HT1080 (cell line): Measurements from ENCODE around the gene FTO. TPM values are rescaled to one million over a fixed set of nuclear protein-coding genes. Genes with fewer than 3 reads are reported as not detected.
"Not testable (repeated sequence)": the region's sequence is repeated elsewhere in the genome, so short reads cannot be mapped to it uniquely, and the experiment has no call there.

Source experiments
- DNase-seq: peaks from one replicate; pipeline ENCODE4 v3.0.0-alpha.2; 2015; ENCODE audit warnings: low read depth
- total RNA-seq: library from RNA; depleted of rRNA; stranded (reverse); fragments of >200 nt; shearing (Covaris generic); gene quantifications from 2 replicates; pipeline ENCODE4 v1.2.3, GENCODE V29; 2014

Gene FTO
- total RNA-seq, 1 experiment from 2014 or later = 46.7 TPM

DNA sequence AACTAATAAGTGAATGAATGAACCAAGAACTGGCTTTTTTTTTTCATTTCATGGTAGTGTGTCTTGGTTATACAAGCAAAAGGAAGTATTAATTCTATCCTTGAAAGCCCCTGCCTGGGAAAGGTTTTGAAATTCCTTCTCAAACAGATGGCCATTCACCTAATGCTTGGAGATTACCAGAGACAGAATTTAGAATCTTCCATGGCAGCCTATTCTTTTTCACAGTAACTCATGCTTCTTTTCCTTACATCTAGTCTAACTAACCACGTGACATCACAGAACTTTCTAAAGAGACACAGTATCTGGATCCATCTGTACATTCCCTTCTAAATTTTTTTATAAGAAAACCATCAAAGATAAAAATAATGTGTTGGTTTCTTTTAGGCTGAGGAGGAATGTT lies 151.6 kb downstream of the FTO start:
- DNase-seq = no peak

DNA sequence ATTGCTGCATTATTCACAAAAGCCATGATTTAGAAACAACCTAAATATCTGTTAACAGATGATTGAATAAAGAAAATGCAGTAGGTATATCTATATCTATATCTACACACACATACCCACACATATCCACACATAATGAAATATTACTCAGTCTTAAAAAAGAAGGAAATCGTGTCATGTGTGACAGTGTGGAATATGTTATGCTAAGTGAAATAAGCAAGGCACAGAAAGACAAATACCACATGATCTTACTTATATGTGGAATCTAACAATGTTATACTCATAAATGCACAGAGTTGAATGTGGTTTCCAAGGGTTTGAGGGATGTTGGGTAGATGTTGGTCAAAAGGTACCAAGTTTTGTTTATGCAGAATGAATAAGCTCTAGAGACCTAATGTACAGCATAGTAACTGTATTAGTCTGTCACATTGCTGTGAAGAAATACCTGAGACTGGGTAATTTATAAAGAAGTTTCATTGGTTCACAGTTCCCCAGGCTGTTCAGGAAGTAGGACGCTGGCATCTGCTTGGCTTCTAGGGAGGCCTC lies 156.1 kb downstream of the FTO start:
- DNase-seq = no peak

DNA sequence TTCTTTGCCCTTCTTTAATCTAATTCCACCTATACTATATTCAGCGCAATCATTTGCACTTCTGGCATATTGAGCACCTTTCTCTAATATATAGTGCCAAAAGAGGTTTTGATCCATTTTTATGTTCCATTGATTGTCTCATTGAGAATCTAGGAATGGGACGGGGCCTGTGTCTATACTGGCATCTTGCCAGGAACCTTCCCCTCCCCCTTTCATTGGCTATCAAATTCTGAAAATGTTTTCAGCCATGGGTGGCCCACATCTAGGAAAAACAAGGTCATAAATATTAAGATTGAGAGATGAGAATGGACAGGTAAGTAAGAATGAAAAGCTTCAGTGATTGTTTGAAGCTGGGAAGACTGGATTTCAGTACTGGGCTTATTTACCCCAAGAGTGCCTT lies 159.9 kb downstream of the FTO start:
- no peak for DNase-seq

DNA sequence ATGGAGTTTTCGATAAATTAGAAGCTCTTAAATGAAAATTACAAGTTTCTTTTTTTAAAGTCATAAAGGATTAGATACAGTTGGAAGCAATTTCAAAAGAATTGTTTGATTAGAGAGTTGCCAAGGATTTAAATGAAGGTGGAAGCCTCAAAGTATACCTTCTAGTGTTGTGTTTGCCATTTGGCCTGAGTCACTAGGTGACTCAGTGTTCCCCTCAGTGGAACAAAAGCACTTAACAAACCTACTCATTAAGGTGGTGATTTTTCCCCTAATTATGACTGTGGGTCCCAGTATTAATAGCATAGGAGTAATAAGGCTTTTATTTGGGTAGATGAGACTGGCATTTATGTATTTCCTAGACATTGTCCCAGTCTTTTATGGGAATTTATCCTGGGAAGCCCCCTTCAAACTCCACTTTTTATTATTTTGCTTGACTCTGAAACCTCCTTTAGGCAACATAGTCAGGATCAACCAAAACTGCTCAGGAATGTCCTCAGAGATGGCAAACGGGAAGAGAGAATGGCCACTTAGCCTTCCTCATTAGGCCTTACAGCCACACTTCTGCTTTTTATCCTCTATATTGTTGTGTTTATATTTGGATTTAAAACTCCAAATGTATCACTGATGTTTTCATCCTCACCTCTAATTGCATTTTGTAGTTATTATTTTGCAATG lies 161.0 kb downstream of the FTO start:
- peak; percentile 69 for DNase-seq

DNA sequence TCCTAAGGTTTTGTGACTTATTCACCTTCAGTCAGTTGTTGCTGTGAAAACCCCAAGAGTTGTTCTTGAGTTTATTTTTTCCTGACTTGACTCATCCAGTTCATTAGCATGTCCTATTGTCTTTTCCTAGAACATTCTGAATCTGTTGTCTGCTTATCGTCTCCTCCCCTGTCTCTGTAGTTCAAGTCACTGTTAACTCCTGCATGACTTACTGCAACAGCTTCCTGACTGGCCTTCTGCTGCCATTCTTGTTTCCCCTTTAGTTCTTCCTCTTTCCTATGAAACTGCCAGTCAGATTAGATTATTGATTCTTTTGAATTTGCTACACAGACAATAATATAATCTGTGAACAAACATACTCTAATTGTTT lies 161.5 kb downstream of the FTO start:
- DNase-seq = peak; percentile 65

DNA sequence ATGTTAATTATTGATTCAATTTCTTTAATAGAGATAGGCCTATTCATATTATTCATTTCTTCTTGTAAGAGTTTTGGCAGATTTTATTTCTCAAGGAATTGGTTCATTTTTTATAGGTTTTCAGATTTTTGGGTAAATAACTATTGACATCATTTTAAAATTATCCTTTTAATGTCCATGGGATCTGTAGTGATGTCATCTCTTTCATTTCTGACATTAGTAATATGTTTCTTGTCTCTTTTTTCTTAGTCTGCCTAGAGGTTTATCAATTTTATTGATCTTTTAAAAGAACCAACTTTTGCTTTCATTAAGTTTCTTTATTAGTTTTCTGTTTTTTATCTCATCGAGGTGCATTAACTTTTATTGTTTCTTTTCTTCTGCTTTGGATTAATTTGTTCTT lies 162.6 kb downstream of the FTO start:
- no peak for DNase-seq

DNA sequence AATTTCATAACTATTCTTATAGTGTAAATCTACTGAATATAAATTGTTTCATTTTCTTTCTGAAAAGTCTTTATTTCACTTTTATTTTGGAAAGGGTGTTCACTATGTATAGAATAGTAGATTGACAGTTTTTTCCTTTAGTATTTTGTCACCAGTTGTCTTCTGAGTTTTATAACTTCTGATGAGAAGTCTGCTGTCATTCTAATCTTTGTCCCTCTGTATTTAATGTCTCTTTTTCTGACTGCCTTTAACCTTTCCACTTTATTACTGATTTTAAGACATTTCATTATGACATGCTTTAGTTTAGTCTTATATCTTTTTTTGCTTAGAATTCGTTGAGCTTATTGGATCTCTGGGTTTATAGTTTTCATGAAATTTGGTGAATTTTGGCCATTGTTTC lies 166.9 kb downstream of the FTO start:
- DNase-seq = no peak

DNA sequence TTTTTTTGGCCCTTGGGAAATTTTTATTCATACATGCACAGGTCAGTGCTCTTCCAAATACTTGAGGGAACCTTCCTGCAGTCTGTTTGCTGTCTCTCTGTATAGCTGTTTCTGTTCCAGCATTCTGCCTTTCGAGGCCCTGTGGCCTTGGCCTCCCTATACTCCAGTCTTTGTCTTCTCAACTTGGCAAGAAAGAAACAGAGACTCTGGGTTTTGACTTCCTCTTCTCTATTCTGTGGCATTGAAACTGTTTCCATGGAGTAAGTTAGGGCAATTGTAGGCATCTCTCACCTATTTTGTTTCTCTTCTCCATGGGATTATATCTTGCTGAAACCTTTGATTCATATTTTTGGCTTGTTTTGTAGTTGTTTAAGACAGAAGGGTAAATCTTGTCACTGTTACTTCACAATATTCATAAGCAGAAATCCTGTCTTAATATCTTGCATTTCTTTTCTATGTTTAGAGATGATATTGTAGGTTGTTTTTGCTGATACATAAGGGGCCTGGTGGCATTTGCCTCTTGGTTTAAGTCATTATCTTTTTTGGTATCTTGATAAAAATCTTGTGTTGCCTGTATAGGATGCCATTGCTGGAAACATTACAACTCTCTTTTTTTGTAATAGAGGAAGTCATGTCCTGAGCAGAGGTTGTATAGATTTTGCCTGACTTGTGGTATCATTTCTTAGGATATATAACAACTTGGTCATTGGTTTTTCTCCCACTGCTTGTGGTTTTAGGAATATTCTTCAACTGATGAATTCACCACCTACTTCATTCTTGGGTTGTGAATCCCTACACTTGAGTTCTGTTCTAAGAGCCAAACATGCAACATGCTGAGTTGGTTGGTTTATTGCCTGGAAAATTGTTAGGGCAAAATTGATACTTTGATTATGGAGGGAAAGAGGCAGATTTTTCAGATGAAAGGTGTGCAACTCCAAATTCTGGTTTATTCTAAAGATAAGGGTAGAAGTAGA lies 168.6 kb downstream of the FTO start:
- peak; percentile 67 for DNase-seq

DNA sequence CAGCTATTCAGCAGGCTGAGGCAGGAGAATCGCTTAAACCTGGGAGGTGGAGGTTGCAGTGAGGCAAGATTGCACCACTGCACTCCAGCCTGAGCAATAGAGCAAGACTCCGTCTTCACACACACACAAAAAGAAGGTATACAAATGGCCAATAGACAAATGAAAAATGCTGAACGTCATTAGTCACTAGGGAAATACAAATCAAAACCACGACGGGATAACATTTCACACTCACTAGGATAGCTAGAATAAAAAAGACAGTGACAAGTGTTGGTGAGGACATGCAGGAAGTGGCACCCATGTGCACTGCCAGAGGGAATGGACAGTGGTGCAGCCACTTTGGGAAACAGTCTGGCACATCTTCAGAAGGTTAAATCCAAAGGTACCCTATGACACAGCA lies 172.9 kb downstream of the FTO start:
- no peak for DNase-seq

DNA sequence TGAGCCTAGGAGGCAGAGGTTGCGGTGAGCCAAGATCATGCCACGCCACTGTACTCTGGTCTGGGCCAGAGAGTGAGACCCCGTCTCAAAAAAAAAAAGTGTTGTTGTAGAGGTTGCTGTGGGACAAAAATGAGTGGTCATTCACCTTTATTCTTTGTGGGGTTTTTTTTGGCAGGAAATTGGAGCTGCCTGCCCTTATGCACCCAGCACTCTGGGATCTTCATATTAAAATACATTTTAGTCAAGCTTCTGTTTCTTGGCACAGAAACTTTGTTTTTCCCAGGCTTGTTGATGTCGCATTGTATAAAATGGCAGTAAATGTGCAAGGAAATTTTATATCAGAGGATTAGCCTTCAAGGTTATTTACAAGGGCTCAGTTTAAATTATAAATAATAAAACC lies 174.3 kb downstream of the FTO start:
- no peak for DNase-seq

DNA sequence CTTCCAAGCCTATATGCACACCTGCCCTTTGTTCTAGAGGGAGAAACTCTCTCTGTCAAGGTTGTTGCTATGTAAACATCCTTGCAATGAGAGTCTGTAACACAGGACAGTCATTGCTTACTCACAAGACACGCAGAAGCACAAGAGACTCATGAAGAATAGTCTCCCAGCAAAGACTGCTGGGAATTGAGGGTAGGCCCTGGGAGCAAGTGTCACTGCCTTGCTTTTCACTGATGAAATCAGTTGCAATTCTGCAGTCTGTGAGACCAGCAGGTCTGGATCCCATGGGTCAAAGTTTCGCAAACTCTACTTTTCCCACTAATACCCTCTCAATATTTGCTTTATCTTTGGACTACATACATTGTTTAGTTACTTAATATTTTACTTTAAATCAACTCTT lies 177.4 kb downstream of the FTO start:
- peak; percentile 71 for DNase-seq

DNA sequence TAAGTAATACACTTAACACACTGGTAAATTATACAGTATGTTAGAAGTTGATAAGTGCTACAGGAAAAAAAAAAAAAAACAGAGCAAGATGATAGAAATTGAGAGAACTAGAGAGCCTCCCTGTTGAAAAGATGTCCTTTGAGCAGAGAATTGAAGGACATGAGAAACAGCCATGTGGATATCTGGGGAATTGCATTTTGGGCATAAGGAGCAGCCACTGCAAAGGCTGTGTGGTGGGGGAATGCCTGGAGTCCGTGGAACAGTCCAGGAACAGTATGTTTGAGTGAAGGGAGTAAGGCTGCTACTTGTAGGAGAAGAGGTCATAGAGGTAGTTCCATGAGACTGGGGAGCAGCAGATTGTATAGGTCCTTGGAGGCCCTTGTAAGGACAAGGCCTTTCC lies 178.4 kb downstream of the FTO start:
- DNase-seq = no peak

DNA sequence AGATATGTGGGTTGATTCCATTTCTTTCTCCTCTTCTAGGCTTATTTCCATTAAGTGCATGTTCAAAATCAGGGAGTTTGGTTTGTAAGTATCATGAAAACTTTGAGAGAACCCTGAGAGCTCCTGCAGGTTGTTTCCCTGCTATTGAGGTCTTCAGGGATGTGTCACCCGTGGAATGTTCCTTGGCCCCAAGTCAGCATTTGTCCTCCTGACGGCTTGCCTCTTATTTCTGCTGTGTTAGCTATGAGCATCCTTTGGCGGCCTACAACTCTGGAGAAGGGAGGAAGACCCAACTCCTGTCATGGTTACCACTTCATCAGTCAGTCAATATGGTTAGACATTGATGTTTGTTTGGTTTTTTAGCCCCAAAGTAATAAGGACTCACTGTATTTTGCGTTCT lies 180.8 kb downstream of the FTO start:
- DNase-seq = no peak

DNA sequence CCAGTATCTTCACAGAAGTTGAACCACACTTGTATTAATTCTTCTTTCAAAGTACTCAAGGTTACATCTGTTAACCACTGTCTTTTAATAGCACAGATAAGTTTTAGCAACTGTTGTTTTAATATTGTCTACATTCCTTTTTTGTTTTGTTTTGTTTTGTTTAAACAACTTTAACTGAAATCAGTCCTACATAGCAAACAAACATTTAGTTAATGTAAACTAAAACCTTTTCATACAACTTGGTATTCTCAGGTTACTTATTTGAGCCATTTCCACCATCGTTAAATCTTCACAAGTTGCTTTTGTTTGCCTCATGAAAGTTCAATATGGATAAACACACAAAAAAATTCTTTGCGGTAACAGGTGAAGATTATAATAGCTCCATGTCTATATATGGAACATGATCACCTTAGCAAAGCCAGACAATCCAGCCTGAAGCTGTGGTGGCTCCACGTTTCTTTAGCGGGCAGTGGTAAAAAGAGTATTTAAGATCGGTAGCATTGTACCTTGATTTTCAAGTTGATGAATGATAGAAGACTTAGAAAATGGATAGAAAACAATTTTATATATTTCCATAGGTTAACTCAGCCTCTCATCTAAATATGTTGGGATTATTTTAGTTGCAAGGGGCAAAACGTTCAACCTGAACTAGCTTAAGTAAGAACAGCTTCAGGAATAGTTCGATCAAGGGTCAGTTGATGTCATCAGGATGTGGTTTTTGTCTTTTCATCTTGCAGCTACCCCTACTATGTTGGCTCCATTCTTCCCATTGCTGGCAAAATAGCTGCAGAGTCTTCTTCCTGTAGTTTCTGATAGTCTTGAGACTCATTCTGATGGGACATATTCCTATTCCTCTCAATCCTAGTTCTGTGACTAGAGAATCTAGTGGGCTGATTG lies 182.8 kb downstream of the FTO start:
- DNase-seq = no peak

DNA sequence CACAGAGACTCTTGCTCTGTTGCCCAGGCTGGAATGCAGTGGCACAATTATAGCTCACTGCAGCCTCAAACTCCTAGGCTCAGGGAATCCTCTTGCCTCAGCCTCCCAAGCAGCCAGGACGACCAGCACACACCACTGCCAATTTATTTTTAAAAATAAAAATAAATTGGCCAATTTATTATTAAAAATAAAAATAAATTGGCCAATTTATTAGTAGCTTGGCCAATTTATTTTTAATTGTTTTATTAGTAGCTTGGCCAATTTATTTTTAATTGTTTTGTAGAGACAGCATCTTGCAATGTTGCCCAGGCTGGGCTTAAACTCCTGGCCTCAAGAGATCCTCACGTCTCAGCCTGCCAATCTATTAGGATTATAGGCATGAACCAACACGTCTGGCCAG lies 184.3 kb downstream of the FTO start:
- no peak for DNase-seq

DNA sequence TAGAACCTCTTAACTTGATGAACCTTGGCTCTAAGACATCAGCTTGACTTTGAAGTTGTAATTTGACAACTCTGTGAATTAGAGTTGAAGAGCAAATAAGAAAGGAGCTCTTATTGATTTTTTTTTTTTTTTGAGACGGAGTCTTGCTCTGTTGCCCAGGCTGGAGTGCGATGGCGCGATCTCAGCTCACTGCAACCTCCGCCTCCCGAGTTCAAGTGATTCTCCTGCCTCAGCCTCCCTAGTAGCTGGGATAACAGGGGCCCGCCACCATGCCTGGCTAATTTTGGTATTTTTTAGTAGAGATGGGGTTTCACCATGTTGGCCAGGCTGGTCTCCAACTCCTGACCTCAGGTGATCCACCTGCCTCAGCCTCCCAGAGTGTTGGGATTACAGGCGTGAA lies 186.9 kb downstream of the FTO start:
- not testable (repeated sequence) for DNase-seq

DNA sequence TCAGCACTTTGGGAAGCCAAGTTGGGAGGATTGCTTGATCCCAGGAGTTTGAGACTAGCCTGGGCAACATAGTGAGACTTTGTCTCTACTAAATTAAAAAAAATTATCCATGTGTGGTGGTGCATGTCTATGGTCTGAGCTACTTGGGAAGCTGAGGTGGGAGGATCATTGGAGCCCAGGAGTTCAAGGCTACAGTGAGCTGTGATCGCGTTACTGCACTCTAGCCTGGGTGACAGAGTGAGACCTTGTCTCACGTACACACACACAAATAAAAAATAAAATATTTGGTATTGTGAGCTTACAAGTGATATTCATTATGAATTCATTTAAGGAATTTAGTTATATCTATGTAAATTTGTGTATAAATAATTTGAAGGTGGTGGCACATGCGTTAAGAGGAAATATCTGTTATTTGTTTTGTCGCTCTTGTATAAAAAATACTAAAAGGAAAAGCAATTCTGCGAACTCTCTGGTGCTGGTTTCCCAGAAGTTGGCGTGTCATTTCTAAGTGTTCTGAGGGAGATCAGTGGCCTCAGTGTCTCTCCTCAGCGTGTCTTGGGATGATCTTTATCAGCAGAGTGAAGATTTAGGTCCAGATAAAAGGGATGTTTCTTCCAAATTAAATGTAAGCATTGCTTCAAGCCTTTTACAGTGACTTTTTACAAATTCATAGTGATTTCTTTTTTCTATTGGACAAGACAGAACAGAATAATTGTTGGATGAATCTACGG lies 187.6 kb downstream of the FTO start:
- no peak for DNase-seq

DNA sequence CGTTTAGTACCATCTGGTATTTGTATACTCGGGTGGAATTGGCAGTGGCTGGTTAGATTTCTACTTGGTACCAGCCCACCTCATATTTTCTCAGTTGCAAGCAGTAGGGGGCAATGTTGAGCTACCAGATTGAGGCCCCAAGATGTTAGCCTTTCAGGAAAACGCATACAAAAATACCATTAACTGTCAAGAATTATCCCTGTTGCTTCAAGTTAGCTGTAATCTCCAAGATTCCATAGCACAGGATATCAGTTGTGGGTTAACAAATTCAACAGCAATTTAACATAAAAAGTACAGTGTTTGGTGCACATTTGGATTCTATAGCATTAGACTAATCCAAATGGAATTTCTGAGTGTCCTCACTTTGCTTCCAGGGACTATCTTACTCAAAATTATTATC lies 188.2 kb downstream of the FTO start:
- peak; percentile 50 for DNase-seq

DNA sequence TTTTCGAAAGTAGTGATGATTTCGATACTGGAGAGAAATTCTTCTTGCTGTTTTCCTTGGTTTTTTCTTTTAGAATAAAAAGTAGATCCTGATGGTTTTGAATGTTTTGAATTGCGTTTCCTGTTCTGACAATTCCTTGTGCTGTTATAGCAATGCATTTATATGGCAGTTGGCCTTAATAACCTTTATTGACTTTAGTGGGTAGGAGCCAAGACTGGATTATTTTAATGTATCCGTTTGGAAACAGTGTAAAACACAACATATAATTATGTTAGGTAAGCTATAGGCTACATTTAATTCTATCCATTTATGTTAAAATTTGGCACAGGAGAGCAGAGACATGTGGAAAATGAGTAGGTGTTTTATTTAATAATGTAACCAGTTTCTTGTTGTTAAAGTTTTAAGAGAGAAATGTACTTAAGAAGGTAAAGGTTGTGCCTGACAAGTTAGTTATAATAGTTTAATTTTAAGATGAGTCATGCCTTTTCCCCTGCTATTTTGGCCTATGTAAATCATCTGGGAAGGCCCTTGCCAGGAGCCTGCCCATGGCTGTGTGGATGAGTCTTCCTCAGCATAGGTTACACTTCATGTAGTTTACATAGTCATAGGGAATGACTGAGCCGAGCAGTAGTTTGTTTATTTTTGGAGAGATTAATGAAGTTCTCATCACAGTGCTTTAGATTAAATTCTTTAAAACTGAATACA lies 189.9 kb downstream of the FTO start:
- peak; percentile 64 for DNase-seq

DNA sequence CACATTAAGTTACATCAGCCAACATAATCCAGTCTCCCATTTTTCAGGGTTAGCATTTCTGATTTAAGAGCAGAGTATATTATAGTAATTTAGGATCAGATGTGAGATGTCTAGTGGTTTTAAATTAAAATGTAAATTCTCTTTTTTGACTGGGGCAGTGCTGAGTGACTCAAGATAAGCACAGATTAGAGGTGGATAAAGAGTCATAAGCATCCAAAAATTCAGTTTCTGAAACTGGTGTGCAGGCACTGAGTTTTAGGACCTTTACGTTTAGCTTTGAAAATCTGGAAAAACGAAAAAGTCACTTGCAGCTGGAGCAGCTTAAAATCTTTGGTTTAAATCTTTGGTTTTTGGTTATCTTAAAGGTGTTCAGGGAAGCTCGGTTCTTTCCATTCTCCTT lies 190.7 kb downstream of the FTO start:
- DNase-seq = no peak
